AG10803 (cell line): ENCODE results near the gene KRT5.
A peak's percentile ranks its signal among the peaks of the same experiment; 100 is the strongest.
"Not testable (repeated sequence)": the region's sequence is repeated elsewhere in the genome, so short reads cannot be mapped to it uniquely, and the experiment has no call there.

Source experiments
- DNase-seq: peaks from one replicate; pipeline ENCODE4 v3.0.0; 2010; ENCODE audit warnings: low read depth
- H3K4me3 ChIP-seq: 2 replicates; pipeline ENCODE4 v1.5.1; 2011; ENCODE audit warnings: mild to moderate bottlenecking, low read length, control low read depth
- CTCF ChIP-seq: conservative IDR thresholded peaks from 2 replicates; pipeline ENCODE4 v1.5.1; 2011; ENCODE audit warnings: mild to moderate bottlenecking, low read length, control low read depth, inconsistent platforms

KRT5 gene

GRCh38 chr12:52502877-52503276 is 17.3 kb downstream of the KRT5 start:
- no peak for TF ChIP-seq CTCF
- DNase-seq = no peak
- H3K4me3 ChIP-seq = no peak overlapping the region

GRCh38 chr12:52501490-52501889 is 18.7 kb downstream of the KRT5 start:
- H3K4me3 ChIP-seq = no peak overlapping the region
- no peak for DNase-seq
- no peak for TF ChIP-seq CTCF

GRCh38 chr12:52500574-52500973 is 19.6 kb downstream of the KRT5 start:
- not testable (repeated sequence) for H3K4me3 ChIP-seq, DNase-seq

- no peak overlapping the region for H3K4me3 ChIP-seq
- no peak for TF ChIP-seq CTCF
- peak; percentile 54 for DNase-seq
Observed at GRCh38 chr12:52499806-52500560, 20.2 kb downstream of the KRT5 start.

GRCh38 chr12:52498946-52499345 is 21.2 kb downstream of the KRT5 start:
- TF ChIP-seq CTCF = no peak
- no peak overlapping the region for H3K4me3 ChIP-seq
- DNase-seq = no peak

- DNase-seq = no peak
- TF ChIP-seq CTCF = no peak
- H3K4me3 ChIP-seq = no peak overlapping the region
Observed at GRCh38 chr12:52497975-52498374, 22.2 kb downstream of the KRT5 start.

- no peak for TF ChIP-seq CTCF
- H3K4me3 ChIP-seq = no peak overlapping the region
- peak; percentile 87 for DNase-seq
Observed at GRCh38 chr12:52496590-52497071, 23.6 kb downstream of the KRT5 start.
